ENCODE measurements around the gene CEP85L.

CEP85L gene

GRCh38 chr6:118641042-118641441 lies 10.3 kb downstream of the CEP85L start:
- no peak for DNase-seq (ENCODE audit: extremely low read depth, low read depth)
- H3K4me3 ChIP-seq (replicated peaks; ENCODE audit: low read depth, low read length) = no peak overlapping the region
- TF ChIP-seq, protein P1, sequence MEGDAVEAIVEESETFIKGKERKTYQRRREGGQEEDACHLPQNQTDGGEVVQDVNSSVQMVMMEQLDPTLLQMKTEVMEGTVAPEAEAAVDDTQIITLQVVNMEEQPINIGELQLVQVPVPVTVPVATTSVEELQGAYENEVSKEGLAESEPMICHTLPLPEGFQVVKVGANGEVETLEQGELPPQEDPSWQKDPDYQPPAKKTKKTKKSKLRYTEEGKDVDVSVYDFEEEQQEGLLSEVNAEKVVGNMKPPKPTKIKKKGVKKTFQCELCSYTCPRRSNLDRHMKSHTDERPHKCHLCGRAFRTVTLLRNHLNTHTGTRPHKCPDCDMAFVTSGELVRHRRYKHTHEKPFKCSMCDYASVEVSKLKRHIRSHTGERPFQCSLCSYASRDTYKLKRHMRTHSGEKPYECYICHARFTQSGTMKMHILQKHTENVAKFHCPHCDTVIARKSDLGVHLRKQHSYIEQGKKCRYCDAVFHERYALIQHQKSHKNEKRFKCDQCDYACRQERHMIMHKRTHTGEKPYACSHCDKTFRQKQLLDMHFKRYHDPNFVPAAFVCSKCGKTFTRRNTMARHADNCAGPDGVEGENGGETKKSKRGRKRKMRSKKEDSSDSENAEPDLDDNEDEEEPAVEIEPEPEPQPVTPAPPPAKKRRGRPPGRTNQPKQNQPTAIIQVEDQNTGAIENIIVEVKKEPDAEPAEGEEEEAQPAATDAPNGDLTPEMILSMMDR (IDR thresholded peaks at IDR 0.05; ENCODE audit: low read depth, low read length, missing control alignments) = no peak

DNA sequence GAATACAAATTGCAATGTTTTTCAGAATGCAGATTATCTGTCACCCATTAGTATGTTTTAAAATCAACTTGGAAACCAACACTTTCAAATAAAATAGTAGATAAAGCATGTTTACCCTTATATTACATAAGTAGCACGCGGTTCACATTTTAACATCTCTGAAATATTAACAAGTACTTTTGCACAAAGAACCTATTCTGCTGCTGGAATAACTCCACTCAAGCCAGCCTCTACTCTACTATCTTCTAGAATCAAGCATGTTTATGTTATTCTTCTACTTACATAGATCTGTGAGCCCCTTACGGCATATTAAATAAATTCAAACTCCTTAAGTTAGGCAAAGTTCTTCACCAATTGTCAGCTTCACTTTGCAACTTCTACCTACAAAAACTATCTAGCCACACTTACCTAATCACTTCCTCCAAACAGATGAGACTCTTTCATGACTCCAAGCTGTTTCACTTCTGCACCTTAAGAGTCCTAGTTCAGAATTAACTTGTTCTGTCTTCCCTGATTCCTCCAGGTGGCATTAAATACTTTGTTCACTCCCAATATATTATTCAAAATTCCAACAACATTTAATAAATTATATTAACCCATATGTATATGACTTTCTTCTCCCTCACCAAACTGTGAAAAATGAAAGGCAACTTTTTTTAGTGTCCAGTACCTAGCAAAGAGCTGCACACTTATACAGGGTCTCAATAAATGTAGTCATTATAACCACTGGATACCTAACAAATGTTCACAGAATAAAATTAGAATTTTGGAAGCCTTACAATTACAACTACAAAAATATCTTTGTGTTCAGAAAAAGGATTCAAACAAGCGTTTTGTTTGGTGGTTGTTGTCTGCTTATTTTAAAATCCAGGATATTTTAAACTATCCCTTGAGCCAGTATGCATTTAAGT lies 12.1 kb downstream of the CEP85L start:
- TF ChIP-seq, protein P1 (IDR thresholded peaks at IDR 0.05; ENCODE audit: low read depth, low read length, missing control alignments) = no peak
- DNase-seq (ENCODE audit: extremely low read depth, low read depth) = no peak
- no peak overlapping the region for H3K4me3 ChIP-seq (replicated peaks; ENCODE audit: low read depth, low read length)

DNA sequence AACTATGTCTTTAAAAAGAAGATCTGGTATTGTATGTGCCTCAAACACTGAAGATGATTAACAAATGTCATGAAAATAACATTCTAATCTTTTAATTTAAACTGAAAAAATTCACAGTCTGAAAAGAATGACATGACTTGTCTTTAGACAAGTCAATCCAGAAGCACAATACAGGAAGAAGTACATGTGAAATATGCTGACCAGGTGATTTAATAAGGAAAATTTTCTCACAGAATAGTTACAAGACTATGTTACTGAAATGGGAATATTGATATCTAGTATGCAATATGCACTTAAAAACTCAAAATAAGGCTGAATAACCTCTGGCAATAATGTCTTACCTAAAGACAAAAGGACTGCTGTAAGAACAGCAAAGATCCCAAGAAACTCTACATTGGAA lies 13.1 kb downstream of the CEP85L start:
- TF ChIP-seq, protein P1 (IDR thresholded peaks at IDR 0.05; ENCODE audit: low read depth, low read length, missing control alignments) = no peak
- H3K4me3 ChIP-seq (replicated peaks; ENCODE audit: low read depth, low read length) = no peak overlapping the region
- no peak for DNase-seq (ENCODE audit: extremely low read depth, low read depth)

DNA sequence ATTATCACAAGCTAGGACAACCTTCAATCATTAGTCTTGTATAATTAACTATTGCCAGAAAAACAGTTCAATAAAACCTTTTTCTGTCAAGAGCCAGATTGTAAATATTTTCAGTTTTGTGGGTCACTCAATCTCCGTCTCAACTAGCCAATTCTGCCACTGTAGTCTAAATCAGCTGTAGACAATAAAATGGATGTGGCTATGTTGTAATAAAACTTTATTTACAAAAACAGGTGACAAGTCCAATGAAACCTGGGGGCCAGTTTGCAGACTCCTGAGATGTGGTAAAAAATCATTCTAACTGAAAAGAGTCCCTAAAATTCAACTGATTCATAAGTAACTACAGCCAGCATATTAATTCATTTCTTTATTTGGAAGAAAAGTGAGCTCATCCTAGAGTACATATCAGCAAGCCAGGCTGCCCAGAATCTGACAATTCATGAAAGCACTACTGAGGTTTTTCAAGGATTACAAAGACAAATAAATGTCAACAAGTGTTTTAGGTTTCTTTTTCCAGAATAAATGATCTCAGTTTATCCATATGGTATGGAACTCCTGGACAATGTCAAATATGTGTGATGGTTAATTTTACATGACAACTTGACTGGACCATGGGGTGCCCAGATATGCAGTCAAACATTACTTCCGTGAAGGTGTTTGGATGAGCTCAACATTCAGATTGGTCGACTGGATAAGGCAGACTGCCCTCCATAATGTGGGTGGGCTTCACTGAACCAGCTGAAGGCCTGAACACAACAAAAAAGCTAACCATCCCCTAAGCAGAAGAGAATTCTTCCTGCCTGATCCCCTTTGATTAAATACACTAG lies 15.3 kb downstream of the CEP85L start:
- no peak overlapping the region for H3K4me3 ChIP-seq (replicated peaks; ENCODE audit: low read depth, low read length)
- DNase-seq (ENCODE audit: extremely low read depth, low read depth) = no peak
- TF ChIP-seq, protein P1 (IDR thresholded peaks at IDR 0.05; ENCODE audit: low read depth, low read length, missing control alignments) = no peak

DNA sequence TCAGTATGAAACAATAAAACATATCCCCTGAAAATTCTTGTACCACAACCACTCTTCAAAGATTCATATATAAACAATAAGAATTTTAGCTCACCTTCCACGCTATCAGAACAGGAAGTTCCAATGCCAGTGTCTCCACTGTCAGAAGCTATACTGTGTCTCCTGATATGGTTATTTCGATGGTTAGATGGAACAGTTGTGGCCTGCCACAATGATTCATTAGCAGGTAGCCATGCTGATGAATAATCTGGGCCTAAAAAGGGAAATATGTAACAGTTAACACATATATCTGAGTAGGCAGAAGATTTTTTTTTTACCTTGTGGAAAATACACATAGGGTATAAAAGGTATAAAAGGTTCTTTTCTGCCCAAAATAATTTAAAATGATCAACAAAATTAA lies 19.0 kb downstream of the CEP85L start:
- DNase-seq (ENCODE audit: extremely low read depth, low read depth) = no peak
- TF ChIP-seq, protein P1 (IDR thresholded peaks at IDR 0.05; ENCODE audit: low read depth, low read length, missing control alignments) = no peak

DNA sequence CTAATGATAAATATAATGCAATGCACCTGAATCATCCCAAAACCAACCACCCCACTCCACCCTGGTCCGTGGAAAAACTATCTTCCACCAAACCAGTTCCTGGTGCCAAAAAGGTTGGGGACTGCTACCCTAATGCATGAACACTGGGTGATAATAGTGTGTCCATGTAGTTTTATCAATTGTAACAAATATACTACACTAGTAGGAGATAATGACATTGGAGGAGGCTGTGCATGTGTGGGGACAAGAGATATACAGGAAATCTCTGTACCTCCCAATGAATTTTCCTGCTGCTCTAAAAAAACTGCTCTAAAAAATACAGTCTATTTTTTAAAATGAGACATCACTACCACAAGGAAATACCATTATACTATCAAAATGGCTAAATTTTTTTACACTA lies 20.5 kb downstream of the CEP85L start:
- TF ChIP-seq, protein P1 (IDR thresholded peaks at IDR 0.05; ENCODE audit: low read depth, low read length, missing control alignments) = no peak
- DNase-seq (ENCODE audit: extremely low read depth, low read depth) = no peak
- no peak overlapping the region for H3K4me3 ChIP-seq (replicated peaks; ENCODE audit: low read depth, low read length)

More for the DNA sequence above, 19.0 kb downstream of the CEP85L start:
- no peak overlapping the region for H3K4me3 ChIP-seq (replicated peaks; ENCODE audit: low read depth, low read length)

Data from HFF-Myc (cell line).